ENCODE measurements around the gene VOPP1.

Gene VOPP1

GRCh38 chr7:55532150-55532917 is 40.0 kb downstream of the VOPP1 start:
- no peak for DNase-seq (ENCODE audit: low read depth)

- no peak for DNase-seq (ENCODE audit: low read depth)
Measured at GRCh38 chr7:55531536-55531935, 40.8 kb downstream of the VOPP1 start.

- DNase-seq (ENCODE audit: low read depth), result no peak
Measured at GRCh38 chr7:55527307-55527706, 45.0 kb downstream of the VOPP1 start.

- no peak for DNase-seq (ENCODE audit: low read depth)
Measured at GRCh38 chr7:55526770-55527169, 45.5 kb downstream of the VOPP1 start.

GRCh38 chr7:55526329-55526728 is 46.0 kb downstream of the VOPP1 start:
- DNase-seq (ENCODE audit: low read depth), result no peak

GRCh38 chr7:55524558-55525310 is 47.6 kb downstream of the VOPP1 start:
- DNase-seq (ENCODE audit: low read depth), result no peak

- no peak for DNase-seq (ENCODE audit: low read depth)
Measured at GRCh38 chr7:55523366-55523765, 48.9 kb downstream of the VOPP1 start.

GRCh38 chr7:55521917-55522902 is 50.1 kb downstream of the VOPP1 start:
- no peak for DNase-seq (ENCODE audit: low read depth)

GRCh38 chr7:55521512-55521911 is 50.8 kb downstream of the VOPP1 start:
- DNase-seq (ENCODE audit: low read depth), result no peak

- no peak for DNase-seq (ENCODE audit: low read depth)
Measured at GRCh38 chr7:55520426-55521140, 51.7 kb downstream of the VOPP1 start.

GRCh38 chr7:55518836-55519235 is 53.5 kb downstream of the VOPP1 start:
- DNase-seq (ENCODE audit: low read depth), result no peak

- no peak for DNase-seq (ENCODE audit: low read depth)
Measured at GRCh38 chr7:55517936-55518689, 54.2 kb downstream of the VOPP1 start.

GRCh38 chr7:55517191-55517633 is 55.1 kb downstream of the VOPP1 start:
- no peak for DNase-seq (ENCODE audit: low read depth)

GRCh38 chr7:55516409-55516808 is 55.9 kb downstream of the VOPP1 start:
- DNase-seq (ENCODE audit: low read depth), result no peak

- DNase-seq (ENCODE audit: low read depth), result no peak
Measured at GRCh38 chr7:55515569-55516279, 56.6 kb downstream of the VOPP1 start.

GRCh38 chr7:55514546-55515265 is 57.6 kb downstream of the VOPP1 start:
- DNase-seq (ENCODE audit: low read depth), result no peak

- no peak for DNase-seq (ENCODE audit: low read depth)
Measured at GRCh38 chr7:55513868-55514267, 58.4 kb downstream of the VOPP1 start.

- no peak for DNase-seq (ENCODE audit: low read depth)
Measured at GRCh38 chr7:55512635-55513191, 59.6 kb downstream of the VOPP1 start.

GRCh38 chr7:55510621-55511020 is 61.7 kb downstream of the VOPP1 start:
- DNase-seq (ENCODE audit: low read depth), result no peak
